HG02943 (cell line): Measurements from ENCODE around the gene BDNF.
"Not testable (repeated sequence)": the region's sequence is repeated elsewhere in the genome, so short reads cannot be mapped to it uniquely, and the experiment has no call there.

Experiments used
- ATAC-seq: cut with Tn5 transposase; IDR thresholded peaks from one replicate; pipeline ENCODE4 v1.9.1; 2021; ENCODE audit warnings: mild to moderate bottlenecking, low read depth, moderate library complexity; ENCODE audit not compliant: unreplicated experiment

BDNF gene

GRCh38 chr11:27700351-27701301, at the start of gene BDNF:
Gene BDNF (minus strand): TSS chr11:27700455. CDS start chr11:27658564, 41,891 bp downstream.
- ATAC-seq: peak; percentile 40

GRCh38 chr11:27740362-27741013, 40.2 kb upstream of the BDNF start:
- no peak for ATAC-seq

- ATAC-seq: no peak
Observed at GRCh38 chr11:27735281-27735680, 35.0 kb upstream of the BDNF start.

DNA sequence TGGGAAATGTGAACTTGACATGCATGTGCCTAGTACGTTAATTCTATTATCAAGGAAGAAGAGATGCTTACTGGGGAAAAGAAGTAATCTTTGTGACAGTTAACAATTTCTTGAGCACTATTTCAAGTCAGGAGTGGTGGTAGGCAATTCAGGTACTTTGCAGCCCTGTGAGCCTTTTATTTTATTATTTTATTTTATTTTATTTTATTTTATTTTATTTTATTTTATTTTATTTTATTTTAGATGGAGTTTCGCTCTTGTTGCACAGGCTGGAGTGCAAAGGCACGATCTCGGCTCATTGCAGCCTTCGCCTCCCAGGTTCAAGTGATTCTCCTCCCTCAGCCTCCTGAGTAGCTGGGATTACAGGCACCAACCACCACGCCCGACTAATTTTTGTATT, 31.5 kb upstream of the BDNF start:
- not testable (repeated sequence) for ATAC-seq

GRCh38 chr11:27726981-27727380, 26.7 kb upstream of the BDNF start:
- no peak for ATAC-seq

DNA sequence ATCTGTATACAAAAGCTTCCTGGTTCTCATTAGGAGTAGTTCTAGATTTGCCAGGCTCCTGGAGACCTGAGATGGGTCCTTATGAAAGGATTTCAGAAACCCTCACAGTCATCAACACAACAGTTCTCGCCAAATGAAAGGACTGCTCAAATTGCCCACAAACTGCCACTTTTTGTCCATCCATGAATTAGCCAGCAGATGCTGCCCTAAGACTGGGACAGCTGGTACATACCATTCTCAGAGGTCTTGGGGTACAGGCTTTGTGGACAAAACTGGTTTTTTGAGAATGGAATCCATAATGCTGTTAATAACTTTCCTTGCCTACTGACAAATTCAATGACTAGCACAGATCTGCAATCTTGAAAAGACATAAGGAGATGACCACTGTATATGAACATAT, 23.4 kb upstream of the BDNF start:
- no peak for ATAC-seq

- ATAC-seq: no peak
Observed at GRCh38 chr11:27722953-27723344, 22.7 kb upstream of the BDNF start.

DNA sequence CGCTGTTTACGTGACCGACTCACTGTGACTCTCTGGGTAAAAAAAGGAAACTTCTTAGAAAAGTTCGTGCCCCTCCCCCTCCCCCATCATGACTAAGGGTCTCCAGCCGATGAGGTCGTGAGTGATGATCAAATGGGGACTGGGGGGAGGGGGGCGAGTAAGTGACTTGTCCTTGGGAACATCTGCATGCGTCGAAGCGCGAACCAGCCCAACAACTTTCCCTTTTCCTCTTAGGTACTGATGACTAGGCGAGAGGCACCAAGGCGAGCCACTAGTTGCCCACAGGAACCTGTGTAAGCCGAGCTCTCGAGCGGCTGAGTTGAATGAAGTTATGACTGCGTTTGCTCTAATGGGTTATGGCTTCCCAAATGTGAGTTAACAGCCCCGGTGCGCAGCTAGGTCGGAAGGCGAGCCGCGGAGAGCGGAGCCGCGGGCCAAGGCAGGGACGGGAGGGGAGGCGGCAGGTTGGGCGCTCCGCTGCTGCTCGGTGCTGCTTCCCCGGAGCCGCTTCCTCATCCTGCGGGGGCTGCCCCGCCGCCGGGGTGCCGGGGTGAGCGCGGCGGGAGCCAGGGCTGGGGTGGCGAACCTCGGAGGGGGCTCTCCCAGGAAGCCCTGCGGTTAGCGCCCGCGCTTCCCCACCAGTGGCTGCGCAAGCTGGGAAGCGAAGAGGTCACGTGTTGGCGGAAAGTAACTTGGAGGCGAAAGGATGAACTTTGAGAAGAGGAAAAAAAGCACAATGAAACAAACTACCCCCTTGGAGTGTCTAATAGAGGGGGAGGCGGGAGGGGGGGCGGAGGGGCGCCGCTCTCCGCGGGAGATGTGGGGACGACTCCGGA, 22.1 kb upstream of the BDNF start:
- no peak for ATAC-seq

DNA sequence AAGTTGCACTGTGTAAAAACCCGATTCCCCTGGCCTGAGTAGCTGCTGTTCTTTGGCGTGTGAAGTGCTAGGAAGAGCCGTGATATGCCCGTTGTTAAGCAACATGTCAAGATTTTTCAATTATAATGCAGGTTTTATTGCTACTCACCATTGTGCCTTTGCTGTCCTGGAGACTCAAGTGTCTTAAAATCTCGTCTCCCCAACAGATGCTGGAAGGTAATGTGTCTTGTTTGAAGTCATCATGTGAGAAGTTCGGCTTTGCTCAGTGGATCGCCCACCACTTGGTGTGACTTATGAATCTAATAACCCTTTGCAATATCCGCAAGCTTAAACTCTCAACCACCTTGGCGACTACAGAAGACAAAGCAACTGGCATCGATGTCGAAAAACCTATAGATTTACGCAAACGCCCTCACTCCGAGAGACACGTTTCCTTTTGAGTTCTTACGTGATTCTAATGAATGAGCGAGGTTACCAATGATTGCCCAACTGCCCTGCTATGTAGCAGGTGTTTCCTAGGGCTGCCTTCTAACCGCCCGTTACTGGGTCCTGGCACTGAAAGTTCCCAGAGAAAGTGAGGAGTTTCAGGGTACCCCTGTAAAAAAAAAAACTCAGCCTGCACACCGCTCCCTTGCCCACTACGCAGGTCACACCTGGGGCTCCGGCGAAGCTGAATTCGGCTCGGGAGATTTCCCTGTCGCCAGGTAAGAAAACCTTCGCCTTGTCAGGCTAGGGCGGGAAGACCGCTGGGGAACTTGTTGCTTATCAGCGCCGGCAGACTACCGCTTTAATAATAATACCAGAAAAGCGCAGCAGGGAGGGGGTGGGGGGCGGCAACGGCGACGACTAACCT, 21.2 kb upstream of the BDNF start:
- no peak for ATAC-seq

GRCh38 chr11:27720277-27720830, 20.1 kb upstream of the BDNF start:
- ATAC-seq: no peak

DNA sequence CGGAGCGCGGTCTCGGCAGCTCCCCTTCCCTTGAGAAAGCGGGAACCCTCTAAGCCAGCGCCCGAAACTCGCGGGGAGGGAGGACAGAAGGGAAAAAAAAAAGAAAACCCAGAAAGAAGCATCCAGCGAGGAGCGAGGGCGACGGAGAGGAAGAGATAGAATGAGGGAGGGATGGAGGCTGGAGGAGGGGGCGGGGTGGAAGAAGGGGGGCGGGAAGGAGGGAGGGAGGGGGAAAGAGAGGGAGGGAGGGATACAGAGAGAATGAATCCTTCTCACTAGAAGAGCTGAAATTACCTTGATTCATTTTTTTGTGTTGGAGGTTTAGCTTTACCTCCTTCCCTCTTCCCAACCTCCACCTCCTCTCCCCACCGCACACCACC, 19.3 kb upstream of the BDNF start:
- no peak for ATAC-seq

DNA sequence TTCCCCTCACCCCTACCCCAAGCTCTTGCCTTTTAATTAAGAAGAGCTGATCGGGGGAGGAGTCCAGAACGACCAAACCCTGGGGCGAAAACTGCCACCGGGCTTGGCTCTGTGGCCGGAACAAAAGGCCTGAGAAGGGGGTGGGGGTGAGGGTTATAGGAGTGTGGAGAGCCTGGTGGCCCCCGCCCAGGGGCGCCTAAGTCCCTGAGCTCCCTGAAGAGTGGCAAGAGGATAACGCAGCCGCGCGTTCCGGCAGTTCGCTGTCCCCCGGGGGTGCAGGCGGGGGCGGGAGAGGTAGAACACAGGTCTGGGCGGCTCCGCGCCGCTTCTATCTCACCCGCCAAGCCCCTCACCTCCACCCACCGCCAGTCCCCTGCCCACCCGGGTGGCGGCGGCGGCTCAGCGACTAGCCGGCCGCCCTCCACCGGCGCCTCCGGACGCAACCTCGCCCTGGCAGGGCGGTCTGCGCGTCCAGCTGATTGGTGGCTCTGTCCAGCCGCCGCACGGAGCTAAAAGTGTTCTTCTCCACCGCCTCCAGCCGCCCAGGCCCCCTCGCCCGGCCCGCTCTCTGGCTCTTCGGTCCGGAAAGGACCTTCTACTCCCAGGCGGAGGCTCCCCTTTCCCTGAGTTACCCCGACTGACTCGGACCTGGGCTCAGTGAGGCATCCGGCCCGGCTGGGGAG, 18.7 kb upstream of the BDNF start:
- ATAC-seq: no peak

DNA sequence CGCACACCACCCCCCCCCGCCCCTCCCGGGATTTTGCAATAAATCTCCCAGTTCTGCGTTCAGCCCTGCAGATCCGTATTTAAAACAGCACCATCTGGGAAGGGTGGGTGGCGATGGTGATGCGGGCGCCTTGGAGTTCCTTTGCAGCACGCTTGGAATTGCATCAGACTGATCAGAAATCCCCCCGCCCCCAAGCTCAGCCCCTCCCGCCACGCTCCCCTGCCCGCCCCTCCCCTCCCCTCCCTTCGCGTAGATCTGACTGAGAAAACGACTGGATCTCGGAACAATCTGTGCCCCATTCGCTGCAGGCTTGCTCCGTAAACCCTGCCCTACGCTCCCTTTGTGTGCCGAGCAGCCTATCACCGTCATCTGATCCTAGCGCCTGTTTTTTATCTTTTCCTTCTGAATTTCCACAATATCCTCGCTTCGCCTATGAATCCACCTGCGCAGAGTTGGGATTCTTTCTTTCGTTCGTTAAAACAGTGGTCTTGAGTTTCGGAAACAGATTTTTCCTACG, 18.1 kb upstream of the BDNF start:
- no peak for ATAC-seq

DNA sequence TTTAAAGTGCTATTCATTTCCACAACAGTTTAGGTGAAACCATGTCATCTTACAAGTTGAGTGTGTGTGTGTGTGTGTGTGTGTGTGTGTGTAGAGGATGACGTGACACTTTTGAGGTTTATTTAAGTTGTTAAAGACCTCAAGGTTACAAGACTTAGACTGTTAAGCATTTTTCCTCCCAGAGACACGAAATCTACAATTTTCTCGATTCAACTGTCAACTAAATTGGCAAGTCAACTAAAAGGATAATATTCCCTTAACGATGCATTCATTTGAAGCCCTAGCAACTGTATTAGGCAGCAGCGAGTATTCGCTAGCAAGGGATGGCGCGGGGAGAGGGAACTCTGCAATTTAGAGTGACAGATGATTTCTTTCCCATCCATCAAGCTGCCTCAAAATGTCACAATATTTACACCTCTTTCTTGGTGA, 17.6 kb upstream of the BDNF start:
- ATAC-seq: no peak

GRCh38 chr11:27717377-27717776, 17.1 kb upstream of the BDNF start:
- ATAC-seq: no peak

DNA sequence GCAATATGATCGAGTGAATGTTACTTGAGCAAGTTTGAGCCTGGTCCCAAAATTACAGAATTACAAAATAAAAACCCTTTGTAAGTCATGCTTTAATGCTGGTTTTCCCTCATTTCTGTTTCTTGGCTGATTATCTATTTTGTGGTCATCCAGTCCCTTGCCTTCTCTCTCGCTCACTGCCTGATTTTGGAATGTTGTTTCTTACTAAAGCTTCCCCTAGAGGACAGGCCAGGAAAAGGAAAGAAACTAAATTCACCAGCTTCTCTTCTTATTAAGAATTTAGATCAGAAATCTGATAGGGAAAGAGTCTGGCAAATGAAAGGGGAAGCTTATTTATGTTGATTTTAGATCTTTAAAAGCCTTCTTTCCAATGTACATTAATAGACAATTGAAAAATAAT, 16.6 kb upstream of the BDNF start:
- ATAC-seq: no peak

- no peak for ATAC-seq
Observed at GRCh38 chr11:27716216-27716615, 16.0 kb upstream of the BDNF start.

GRCh38 chr11:27711725-27712124, 11.5 kb upstream of the BDNF start:
- no peak for ATAC-seq

- ATAC-seq: no peak
Observed at GRCh38 chr11:27710536-27710935, 10.3 kb upstream of the BDNF start.
